ENCODE data around the gene HCFC2. TPM values are rescaled to one million over a fixed set of nuclear protein-coding genes. Genes with fewer than 3 reads are reported as not detected.
"Not testable (repeated sequence)": the region's sequence is repeated elsewhere in the genome, so short reads cannot be mapped to it uniquely, and the experiment has no call there.

The HCFC2 gene
- total RNA-seq (10 to 100 TPM in 4 of 5 donors, 1 to 10 TPM in 1; 2.9 to 50.1 (median 21.6) TPM), polyA plus RNA-seq (1 to 10 TPM; 4.4 to 7.0 (median 6.2) TPM)
- long read RNA-seq, donor 1: 0 reads
- long read RNA-seq, donor 2, full-length matches to known transcripts: 2 of 2 reads
- long read RNA-seq, donor 2, partial matches to known transcripts: 0 of 2 reads
- long read RNA-seq, donor 2, other reads (novel, unspliced or antisense): 0 of 2 reads
- long read RNA-seq, donor 3: 0 reads
- long read RNA-seq, donor 4: 0 reads
- long read RNA-seq, donor 5, partial matches to known transcripts: 12 of 12 reads
- long read RNA-seq, donor 5, other reads (novel, unspliced or antisense): 0 of 12 reads
- long read RNA-seq, donor 6, full-length matches to known transcripts: 1 of 9 reads
- long read RNA-seq, donor 6, partial matches to known transcripts: 8 of 9 reads
- long read RNA-seq, donor 6, other reads (novel, unspliced or antisense): 0 of 9 reads
- long read RNA-seq, donor 7, full-length matches to known transcripts: 3 of 3 reads
- long read RNA-seq, donor 7, partial matches to known transcripts: 0 of 3 reads
- long read RNA-seq, donor 7, other reads (novel, unspliced or antisense): 0 of 3 reads
- long read RNA-seq, donor 8, partial matches to known transcripts: 0 of 2 reads
- long read RNA-seq, donor 8, other reads (novel, unspliced or antisense): 0 of 2 reads
- long read RNA-seq, donor 9: 0 reads
- long read RNA-seq, donor 10: 0 reads

DNA sequence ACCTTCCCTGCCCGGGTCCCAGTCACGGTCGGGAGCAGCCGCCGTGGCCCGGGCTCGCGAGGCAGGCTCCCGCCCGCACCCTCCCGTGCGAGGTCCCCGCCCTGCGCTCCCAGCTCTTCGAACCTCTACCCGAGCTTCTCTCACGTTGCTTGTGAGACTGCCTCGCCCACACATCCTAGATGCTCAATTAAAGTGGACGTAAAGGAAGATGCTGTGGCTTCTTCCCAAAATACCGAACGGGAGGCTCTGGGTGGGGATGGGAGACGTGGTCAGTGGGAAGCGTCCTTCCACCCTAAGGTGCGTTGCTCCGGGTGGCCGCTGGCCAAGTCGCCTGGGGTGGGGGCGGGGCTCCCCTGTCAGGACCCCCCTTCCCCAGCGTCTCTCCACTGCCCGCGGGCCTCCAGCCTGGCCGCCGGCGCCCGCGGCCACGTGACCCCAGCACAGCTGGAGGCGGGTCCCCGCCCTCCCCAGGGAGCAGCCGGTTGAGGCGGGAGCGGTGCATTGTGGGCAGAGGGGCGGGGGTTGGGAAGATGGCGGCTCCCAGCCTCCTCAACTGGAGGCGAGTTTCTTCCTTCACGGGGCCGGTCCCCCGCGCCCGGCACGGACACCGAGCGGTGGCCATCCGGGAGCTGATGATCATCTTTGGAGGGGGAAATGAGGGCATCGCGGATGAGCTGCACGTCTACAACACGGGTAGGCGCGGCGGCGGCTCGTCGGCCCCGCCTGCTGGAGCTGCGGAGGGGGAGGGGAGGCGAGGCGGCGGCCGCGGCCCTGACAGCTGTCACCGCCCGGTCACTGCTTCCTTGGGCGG, at the start of gene HCFC2:
Gene HCFC2 (plus strand): TSS at position 501 of the 811 bp plus-strand sequence. CDS start 30 bp downstream, at position 531.
- peak; percentile 91 to 97 for DNase-seq
- 0 to 1% (median 0%) methylated on average over 26 to 74 of the region's 74 CpGs for WGBS, 5 donors
- Histone ChIP-seq H3K4me1 (peaks cover 15 to 51% (median 38%) of the 10 kb centered on the region in 4 donors), H3K9me3 (no peaks in the 10 kb centered on the region), H3K4me3 (peak within 1 kb of the TSS; percentile 87 to 99 (median 96)), H3K27me3 (peaks cover 0 to 5% (median 0%) of the 10 kb centered on the region in 3 donors), H3K36me3 (peaks cover 0 to 28% (median 20%) of the 10 kb centered on the region in 4 donors), H3K27ac (peak within 1 kb of the TSS; percentile 89 to 94 (median 90))
- TF ChIP-seq EP300 (IDR thresholded peaks at IDR 0.05): no peak
- TF ChIP-seq POLR2AphosphoS5 (IDR thresholded peaks at IDR 0.05): peak; percentile 56 to 87 (median 83)
- intact Hi-C loops (cut with DNase I; ENCODE audit: low total_unique reads): no loop called here

DNA sequence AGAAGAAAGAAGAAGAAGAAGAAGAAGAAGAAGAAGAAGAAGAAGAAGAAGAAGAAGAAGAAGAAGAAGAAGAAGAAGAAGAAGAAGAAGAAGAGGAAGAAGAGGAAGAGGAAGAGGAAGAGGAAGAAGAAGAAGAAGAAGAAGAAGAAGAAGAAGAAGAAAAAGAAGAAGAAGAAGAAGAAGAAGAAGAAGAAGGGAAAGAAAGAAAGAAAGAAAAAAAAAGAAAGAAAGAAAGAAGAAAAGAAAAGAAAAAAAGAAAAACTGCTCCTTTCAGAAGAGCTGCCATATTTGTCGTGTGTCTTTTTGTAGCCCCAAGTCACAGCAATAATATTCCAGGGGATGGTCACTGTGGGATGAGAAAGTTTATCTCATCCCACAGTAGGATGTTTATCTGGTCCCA, 42.5 kb upstream of the HCFC2 start:
- peaks cover 0 to 11% (median 6%) of the 10 kb centered on the region in 4 donors for H3K9me3 ChIP-seq
- H3K27me3 ChIP-seq; intact Hi-C loops (cut with DNase I; ENCODE audit: low total_unique reads); DNase-seq; H3K4me1 ChIP-seq; H3K4me3 ChIP-seq; H3K27ac ChIP-seq; H3K36me3 ChIP-seq: not testable (repeated sequence)
- 75 to 83% (median 80%) methylated on average over 1 of the region's 1 CpG for WGBS, 5 donors

DNA sequence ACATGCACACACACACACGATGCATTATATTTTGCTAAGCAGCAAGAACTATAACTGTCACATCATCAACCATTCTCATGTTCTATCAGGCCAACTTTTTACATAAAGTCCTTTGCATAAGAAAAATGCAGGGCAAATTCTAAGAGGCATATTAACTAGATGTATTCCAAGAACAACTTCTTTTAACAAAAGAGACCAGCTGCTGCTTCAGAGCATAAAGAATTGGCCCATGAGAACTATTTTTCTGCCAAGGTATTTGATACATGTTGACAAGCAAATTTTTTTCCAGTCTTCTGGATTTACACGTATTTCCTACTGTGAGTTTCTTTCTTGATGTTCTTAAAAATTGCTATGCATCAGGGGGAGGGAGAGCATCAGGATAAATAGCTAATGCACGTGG, 41.5 kb upstream of the HCFC2 start:
- WGBS, 5 donors: 56 to 73% (median 65%) methylated on average over 3 of the region's 3 CpGs
- DNase-seq: peak in 1 of 2 donors; percentile 20
- no peak for TF ChIP-seq POLR2A (IDR thresholded peaks at IDR 0.05)
- no peak for TF ChIP-seq EP300 (IDR thresholded peaks at IDR 0.05)
- TF ChIP-seq, protein P1, sequence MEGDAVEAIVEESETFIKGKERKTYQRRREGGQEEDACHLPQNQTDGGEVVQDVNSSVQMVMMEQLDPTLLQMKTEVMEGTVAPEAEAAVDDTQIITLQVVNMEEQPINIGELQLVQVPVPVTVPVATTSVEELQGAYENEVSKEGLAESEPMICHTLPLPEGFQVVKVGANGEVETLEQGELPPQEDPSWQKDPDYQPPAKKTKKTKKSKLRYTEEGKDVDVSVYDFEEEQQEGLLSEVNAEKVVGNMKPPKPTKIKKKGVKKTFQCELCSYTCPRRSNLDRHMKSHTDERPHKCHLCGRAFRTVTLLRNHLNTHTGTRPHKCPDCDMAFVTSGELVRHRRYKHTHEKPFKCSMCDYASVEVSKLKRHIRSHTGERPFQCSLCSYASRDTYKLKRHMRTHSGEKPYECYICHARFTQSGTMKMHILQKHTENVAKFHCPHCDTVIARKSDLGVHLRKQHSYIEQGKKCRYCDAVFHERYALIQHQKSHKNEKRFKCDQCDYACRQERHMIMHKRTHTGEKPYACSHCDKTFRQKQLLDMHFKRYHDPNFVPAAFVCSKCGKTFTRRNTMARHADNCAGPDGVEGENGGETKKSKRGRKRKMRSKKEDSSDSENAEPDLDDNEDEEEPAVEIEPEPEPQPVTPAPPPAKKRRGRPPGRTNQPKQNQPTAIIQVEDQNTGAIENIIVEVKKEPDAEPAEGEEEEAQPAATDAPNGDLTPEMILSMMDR (IDR thresholded peaks at IDR 0.05): no peak
- no peak for TF ChIP-seq POLR2AphosphoS5 (IDR thresholded peaks at IDR 0.05)

DNA sequence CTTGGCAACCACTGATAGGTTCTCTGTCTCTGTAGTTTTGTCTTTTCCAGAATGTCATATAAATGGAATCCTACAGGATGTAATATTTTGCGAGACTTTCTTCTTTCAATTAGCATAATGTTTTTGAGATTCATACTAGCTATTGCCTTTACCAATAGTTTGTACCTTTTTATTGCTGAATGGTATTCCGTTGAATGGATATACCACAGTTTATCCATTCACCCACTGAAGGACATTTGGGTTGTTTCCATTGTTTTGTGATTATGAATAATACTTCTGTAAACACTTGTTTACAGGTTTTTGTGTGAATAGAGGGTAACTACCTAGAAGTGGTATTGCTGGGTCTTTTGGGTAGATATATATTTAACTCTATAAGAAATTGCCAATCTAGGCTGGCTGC, 40.6 kb upstream of the HCFC2 start:
- WGBS, 5 donors: 50 to 90% (median 76%) methylated on average over 2 of the region's 2 CpGs
- TF ChIP-seq POLR2A (IDR thresholded peaks at IDR 0.05) (no peak), POLR2AphosphoS5 (IDR thresholded peaks at IDR 0.05) (no peak), EP300 (IDR thresholded peaks at IDR 0.05) (no peak)
- TF ChIP-seq, protein P1 (IDR thresholded peaks at IDR 0.05): no peak
- no peak for DNase-seq
- H3K36me3 ChIP-seq: peaks cover 0 to 7% (median 0%) of the 10 kb centered on the region in 4 donors
- H3K4me1 ChIP-seq: no peaks in the 10 kb centered on the region
- no peak overlapping the region for H3K27ac ChIP-seq
- intact Hi-C loops (cut with DNase I; ENCODE audit: low total_unique reads): no loop called here
- H3K27me3 ChIP-seq: no peaks in the 10 kb centered on the region
- H3K4me3 ChIP-seq: no peak overlapping the region
- H3K9me3 ChIP-seq: peaks cover 0 to 11% (median 6%) of the 10 kb centered on the region in 4 donors

More for the DNA sequence above, 41.5 kb upstream of the HCFC2 start:
- Histone ChIP-seq H3K4me1 (no peaks in the 10 kb centered on the region), H3K9me3 (peaks cover 0 to 11% (median 6%) of the 10 kb centered on the region in 4 donors), H3K36me3 (peaks cover 0 to 7% (median 0%) of the 10 kb centered on the region in 4 donors), H3K27ac (no peak overlapping the region), H3K4me3 (no peak overlapping the region), H3K27me3 (no peaks in the 10 kb centered on the region)
- intact Hi-C loops (cut with DNase I; ENCODE audit: low total_unique reads): no loop called here

DNA sequence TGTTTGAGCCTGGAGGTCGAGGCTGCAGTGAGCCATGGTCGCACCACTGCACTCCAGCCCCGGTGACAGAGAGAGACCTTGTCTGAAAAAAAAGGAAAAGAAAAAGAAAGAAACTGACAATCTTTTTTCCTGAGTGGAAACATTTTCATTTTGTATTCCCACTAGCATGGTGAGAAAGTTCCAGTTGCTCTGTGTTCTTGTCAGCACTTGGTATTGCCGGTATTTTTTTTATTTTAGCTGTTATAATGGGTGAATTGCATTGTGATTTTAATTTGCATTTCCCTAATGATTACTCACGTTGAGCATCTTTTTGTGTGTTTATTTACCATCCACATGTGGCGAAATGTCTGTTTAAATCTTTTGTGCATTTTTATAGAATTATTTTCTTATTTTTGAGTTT, 40.0 kb upstream of the HCFC2 start:
- intact Hi-C loops (cut with DNase I; ENCODE audit: low total_unique reads): no loop called here
- Histone ChIP-seq H3K27ac (no peak overlapping the region), H3K27me3 (no peaks in the 10 kb centered on the region), H3K4me3 (no peak overlapping the region), H3K9me3 (peaks cover 0 to 11% (median 6%) of the 10 kb centered on the region in 4 donors), H3K36me3 (peaks cover 0 to 7% (median 0%) of the 10 kb centered on the region in 4 donors), H3K4me1 (no peaks in the 10 kb centered on the region)
- no peak for DNase-seq
- TF ChIP-seq POLR2A (IDR thresholded peaks at IDR 0.05): no peak
- TF ChIP-seq, protein P1 (IDR thresholded peaks at IDR 0.05): no peak
- no peak for TF ChIP-seq EP300 (IDR thresholded peaks at IDR 0.05)
- TF ChIP-seq POLR2AphosphoS5 (IDR thresholded peaks at IDR 0.05): no peak
- 85 to 94% (median 91%) methylated on average over 6 of the region's 6 CpGs for WGBS, 5 donors
